ENCODE results near the gene SMCHD1. TPM values are rescaled to one million over a fixed set of nuclear protein-coding genes. Genes with fewer than 3 reads are reported as not detected.

The SMCHD1 gene
- total RNA-seq, 1 donor from 2014 or later, result 25.9 TPM

DNA sequence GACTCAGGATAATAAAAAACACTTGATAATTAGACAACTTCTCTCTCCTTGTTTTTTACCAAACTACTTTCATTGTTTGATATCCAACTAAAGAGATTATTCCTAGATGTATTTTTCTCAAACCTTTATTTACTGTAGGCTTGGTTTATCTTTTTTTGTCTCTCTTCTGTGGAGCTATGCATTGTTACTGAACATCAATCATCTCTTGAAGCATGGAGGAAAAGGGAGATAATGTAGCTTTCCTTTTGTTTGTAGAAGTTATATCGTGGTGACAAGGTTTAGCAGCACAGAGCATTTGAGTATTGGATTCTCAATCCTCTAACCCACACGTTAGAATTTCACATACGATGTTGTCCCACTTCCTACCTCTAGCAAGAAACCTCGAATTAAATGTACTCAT lies 41.7 kb downstream of the SMCHD1 start:
- no peak for DNase-seq (ENCODE audit: low read depth)
- TF ChIP-seq, protein P1, sequence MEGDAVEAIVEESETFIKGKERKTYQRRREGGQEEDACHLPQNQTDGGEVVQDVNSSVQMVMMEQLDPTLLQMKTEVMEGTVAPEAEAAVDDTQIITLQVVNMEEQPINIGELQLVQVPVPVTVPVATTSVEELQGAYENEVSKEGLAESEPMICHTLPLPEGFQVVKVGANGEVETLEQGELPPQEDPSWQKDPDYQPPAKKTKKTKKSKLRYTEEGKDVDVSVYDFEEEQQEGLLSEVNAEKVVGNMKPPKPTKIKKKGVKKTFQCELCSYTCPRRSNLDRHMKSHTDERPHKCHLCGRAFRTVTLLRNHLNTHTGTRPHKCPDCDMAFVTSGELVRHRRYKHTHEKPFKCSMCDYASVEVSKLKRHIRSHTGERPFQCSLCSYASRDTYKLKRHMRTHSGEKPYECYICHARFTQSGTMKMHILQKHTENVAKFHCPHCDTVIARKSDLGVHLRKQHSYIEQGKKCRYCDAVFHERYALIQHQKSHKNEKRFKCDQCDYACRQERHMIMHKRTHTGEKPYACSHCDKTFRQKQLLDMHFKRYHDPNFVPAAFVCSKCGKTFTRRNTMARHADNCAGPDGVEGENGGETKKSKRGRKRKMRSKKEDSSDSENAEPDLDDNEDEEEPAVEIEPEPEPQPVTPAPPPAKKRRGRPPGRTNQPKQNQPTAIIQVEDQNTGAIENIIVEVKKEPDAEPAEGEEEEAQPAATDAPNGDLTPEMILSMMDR (conservative IDR thresholded peaks at IDR 0.05; ENCODE audit: low read depth, low read length), result no peak
- no peak overlapping the region for H3K4me3 ChIP-seq (ENCODE audit: low read depth, low read length)

DNA sequence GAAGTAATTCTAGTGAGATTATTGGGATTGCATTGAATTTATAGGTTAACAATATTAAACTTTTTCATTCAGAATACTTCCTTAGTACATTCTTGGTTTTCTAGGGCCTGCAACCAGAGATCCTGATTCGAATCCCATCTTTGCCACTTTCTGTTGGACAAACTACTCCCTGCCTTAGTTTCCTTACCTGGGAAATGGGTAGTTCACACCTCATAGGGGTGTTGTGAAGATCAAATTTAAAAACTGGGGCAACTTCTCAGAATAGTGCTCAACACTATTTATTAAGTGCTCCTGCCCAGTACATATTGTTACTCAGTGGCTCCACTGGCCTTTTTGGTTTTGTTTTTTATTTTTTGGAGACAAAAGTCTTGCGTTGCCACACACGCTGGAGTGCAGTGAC lies 43.5 kb downstream of the SMCHD1 start:
- H3K4me3 ChIP-seq (ENCODE audit: low read depth, low read length), result no peak overlapping the region
- TF ChIP-seq, protein P1 (conservative IDR thresholded peaks at IDR 0.05; ENCODE audit: low read depth, low read length), result no peak
- DNase-seq (ENCODE audit: low read depth), result no peak

- no peak for DNase-seq (ENCODE audit: low read depth)
- TF ChIP-seq, protein P1 (conservative IDR thresholded peaks at IDR 0.05; ENCODE audit: low read depth, low read length), result no peak
- no peak overlapping the region for H3K4me3 ChIP-seq (ENCODE audit: low read depth, low read length)
These were observed 49.0 kb downstream of the SMCHD1 start for GRCh38 chr18:2704541-2704940.

- no peak overlapping the region for H3K4me3 ChIP-seq (ENCODE audit: low read depth, low read length)
- no peak for DNase-seq (ENCODE audit: low read depth)
These were observed 51.4 kb downstream of the SMCHD1 start for GRCh38 chr18:2706903-2707302.

DNA sequence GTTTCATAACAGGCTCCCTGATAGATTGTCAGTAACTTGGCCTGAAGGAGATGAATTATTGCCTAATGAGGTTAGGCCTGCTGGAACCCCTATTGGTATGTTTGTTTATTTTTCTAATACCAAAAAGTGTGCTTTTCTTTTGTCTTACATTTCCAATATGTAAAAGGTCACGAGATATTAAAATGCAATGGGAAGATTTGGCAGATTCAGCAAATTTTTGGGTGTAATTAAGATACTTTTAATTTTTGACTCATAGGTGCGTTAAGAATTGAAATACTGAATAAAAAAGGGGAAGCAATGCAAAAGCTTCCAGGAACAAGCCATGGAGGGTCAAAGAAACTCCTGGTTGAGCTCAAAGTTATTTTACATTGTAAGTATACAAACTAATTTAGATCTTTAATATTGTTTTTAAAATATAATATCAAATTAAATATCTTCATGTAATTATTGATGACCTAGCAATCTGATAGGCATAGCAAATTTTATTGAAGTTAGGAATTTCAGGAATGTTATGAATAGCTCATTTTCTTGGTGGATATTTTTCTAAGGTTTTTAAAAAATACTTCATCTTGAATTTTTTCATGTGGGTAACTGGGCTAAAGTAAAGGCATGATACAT lies 52.1 kb downstream of the SMCHD1 start:
- no peak for DNase-seq (ENCODE audit: low read depth)
- no peak overlapping the region for H3K4me3 ChIP-seq (ENCODE audit: low read depth, low read length)
- TF ChIP-seq, protein P1 (conservative IDR thresholded peaks at IDR 0.05; ENCODE audit: low read depth, low read length), result no peak

More at GRCh38 chr18:2706903-2707302, 51.4 kb downstream of the SMCHD1 start:
- TF ChIP-seq, protein P1 (conservative IDR thresholded peaks at IDR 0.05; ENCODE audit: low read depth, low read length), result no peak

GRCh38 chr18:2709316-2709715 lies 53.8 kb downstream of the SMCHD1 start:
- TF ChIP-seq, protein P1 (conservative IDR thresholded peaks at IDR 0.05; ENCODE audit: low read depth, low read length), result no peak
- DNase-seq (ENCODE audit: low read depth), result no peak
- H3K4me3 ChIP-seq (ENCODE audit: low read depth, low read length), result no peak overlapping the region

- no peak for DNase-seq (ENCODE audit: low read depth)
- TF ChIP-seq, protein P1 (conservative IDR thresholded peaks at IDR 0.05; ENCODE audit: low read depth, low read length), result no peak
- H3K4me3 ChIP-seq (ENCODE audit: low read depth, low read length), result no peak overlapping the region
These were observed 58.6 kb downstream of the SMCHD1 start for GRCh38 chr18:2714140-2714539.
